SK-N-SH (cell line): ENCODE results near the gene ERC1. TPM values are rescaled to one million over a fixed set of nuclear protein-coding genes. Genes with fewer than 3 reads are reported as not detected.

Source experiments
- CTCF ChIA-PET: fragments of 300-600, 350-600 bp; formaldehyde crosslinking; extraction: SDS; loops from one replicate; lab custom pipeline; 2021; lab: Yijun Ruan, JAX
- POLR2A ChIA-PET: fragments of 350-600 bp; sonication (Branson Sonifier 250); formaldehyde crosslinking; extraction: SDS; loops from one replicate; lab custom pipeline; 2020; ENCODE audit warnings: antibody characterized with exemption, inconsistent platforms; lab: Yijun Ruan, JAX
- DNase-seq: peaks from one replicate; pipeline ENCODE4 v3.0.0; 2012
- H2AFZ ChIP-seq: fragments of 200-600 bp; sonication (generic); 2 replicates; pipeline ENCODE4 v1.8.1; 2016; ENCODE audit warnings: antibody characterized with exemption, mild to moderate bottlenecking, low read depth
- H3F3A ChIP-seq: fragments of 200-600 bp; sonication (generic); replicated peaks from 2 replicates; pipeline ENCODE3; 2016; ENCODE audit warnings: antibody characterized with exemption, mild to moderate bottlenecking; ENCODE audit not compliant: insufficient read depth
- H3K27ac ChIP-seq, 2 experiments: fragments of 200-500 bp in 1 of 2; fragments of 200-600 bp in 1 of 2; sonication (Bioruptor generic) in 1 of 2; sonication (generic), shearing (Covaris generic) in 1 of 2; 2 replicates each; pipeline versions ENCODE4 v1.5.1 to v1.6.1; 2014 to 2016; ENCODE audit warnings: low read depth in 2 of 2, inconsistent platforms in 1 of 2, low read length in 1 of 2, mild to moderate bottlenecking in 1 of 2, mixed read lengths in 1 of 2
- H3K27me3 ChIP-seq: fragments of 200-600 bp; sonication (generic), shearing (Covaris generic); 2 replicates; pipeline ENCODE4 v1.6.1; 2016; ENCODE audit warnings: mixed run types; ENCODE audit not compliant: insufficient read depth
- H3K36me3 ChIP-seq, 2 experiments: fragments of 200-500 bp in 1 of 2; fragments of 200-600 bp in 1 of 2; sonication (Bioruptor generic) in 1 of 2; sonication (generic) in 1 of 2; replicated peaks in 1 of 2; 2 replicates each; pipeline versions ENCODE3 to v1.5.1; 2014 to 2016; ENCODE audit warnings: low read length in 1 of 2, mild to moderate bottlenecking in 1 of 2; ENCODE audit not compliant: insufficient read depth in 2 of 2, control insufficient read depth in 1 of 2
- H3K4me1 ChIP-seq, 2 experiments: fragments of 200-500 bp in 1 of 2; fragments of 200-600 bp in 1 of 2; sonication (Bioruptor generic) in 1 of 2; sonication (generic), shearing (Covaris generic) in 1 of 2; 2 replicates each; pipeline versions ENCODE4 v1.5.1 to v1.6.1; 2014 to 2016; ENCODE audit warnings: low read depth in 1 of 2, low read length in 1 of 2, mixed run types in 1 of 2; ENCODE audit not compliant: insufficient read depth in 2 of 2, control insufficient read depth in 1 of 2
- H3K4me2 ChIP-seq: fragments of 200-600 bp; sonication (generic), shearing (Covaris generic); 2 replicates; pipeline ENCODE4 v1.6.1; 2017; ENCODE audit warnings: mixed run types
- H3K4me3 ChIP-seq, 2 experiments: fragments of 200-500 bp in 1 of 2; fragments of 200-600 bp in 1 of 2; sonication (Bioruptor generic) in 1 of 2; sonication (generic), shearing (Covaris generic) in 1 of 2; 2 replicates each; pipeline versions ENCODE4 v1.5.1 to v1.8.1; 2014 to 2016; ENCODE audit warnings: low read depth in 2 of 2, inconsistent platforms in 1 of 2, low read length in 1 of 2, mild to moderate bottlenecking in 1 of 2, mixed read lengths in 1 of 2, moderate library complexity in 1 of 2
- H3K79me2 ChIP-seq: fragments of 200-600 bp; sonication (generic); 2 replicates; pipeline ENCODE4 v1.8.1; 2017; ENCODE audit warnings: mild to moderate bottlenecking; ENCODE audit not compliant: insufficient read depth
- H3K9ac ChIP-seq: fragments of 200-600 bp; sonication (generic); 2 replicates; pipeline ENCODE4 v1.6.1; 2017; ENCODE audit warnings: mixed run types
- H3K9me2 ChIP-seq: fragments of 200-600 bp; sonication (generic); 2 replicates; pipeline ENCODE4 v1.6.1; 2017; ENCODE audit warnings: mixed run types
- H3K9me3 ChIP-seq: fragments of 200-600 bp; sonication (generic); 2 replicates; pipeline ENCODE4 v1.6.1; 2017; ENCODE audit warnings: mixed run types, mild to moderate bottlenecking, moderate library complexity
- H4K20me1 ChIP-seq: fragments of 200-600 bp; sonication (generic); 2 replicates; pipeline ENCODE4 v1.6.1; 2017; ENCODE audit warnings: mild to moderate bottlenecking, mixed run types; ENCODE audit not compliant: insufficient read depth
- CHD2 ChIP-seq: fragments of 150-350 bp; IDR thresholded peaks from 2 replicates; pipeline ENCODE4 v1.6.1; 2018; ENCODE audit warnings: low read length; ENCODE audit not compliant: partially characterized antibody
- EZH2phosphoT487 ChIP-seq: fragments of 200-600 bp; sonication (generic); IDR thresholded peaks from 2 replicates; pipeline ENCODE4 v1.6.1; 2017; ENCODE audit warnings: low read depth, mixed run types, mild to moderate bottlenecking, antibody characterized with exemption, moderate library complexity, borderline replicate concordance
- FOSL2 ChIP-seq: IDR thresholded peaks from 2 replicates; pipeline ENCODE4 v1.4.0; 2012; ENCODE audit warnings: low read depth, mild to moderate bottlenecking, moderate library complexity, borderline replicate concordance
- FOXJ3 ChIP-seq: sonication (generic); formaldehyde crosslinking; IDR thresholded peaks from 2 replicates; pipeline ENCODE4 v1.5.1; 2020; ENCODE audit warnings: mild to moderate bottlenecking, missing genetic modification reagents
- FOXM1 ChIP-seq: IDR thresholded peaks from 2 replicates; pipeline ENCODE4 v1.4.0; 2012; ENCODE audit warnings: low read depth, mild to moderate bottlenecking
- GABPA ChIP-seq: IDR thresholded peaks from 2 replicates; pipeline ENCODE4 v1.4.0; 2012; ENCODE audit warnings: low read depth, mild to moderate bottlenecking
- GATA2 ChIP-seq: sonication (generic); formaldehyde crosslinking; IDR thresholded peaks from 2 replicates; pipeline ENCODE4 v1.5.0; 2020; ENCODE audit warnings: mild to moderate bottlenecking, missing genetic modification reagents
- IRF3 ChIP-seq: fragments of 150-350 bp; IDR thresholded peaks from 2 replicates; pipeline ENCODE4 v1.6.1; 2016; ENCODE audit warnings: mild to moderate bottlenecking, low read depth, low read length
- MAX ChIP-seq: IDR thresholded peaks from 2 replicates; pipeline ENCODE4 v1.4.0; 2012; ENCODE audit warnings: low read depth
- MEF2A ChIP-seq: IDR thresholded peaks from 2 replicates; pipeline ENCODE4 v1.4.0; 2012; ENCODE audit warnings: low read depth, borderline replicate concordance
- PBX3 ChIP-seq: IDR thresholded peaks from 2 replicates; pipeline ENCODE4; 2012
- REST ChIP-seq: IDR thresholded peaks from 2 replicates; pipeline ENCODE4 v1.6.1; 2012; ENCODE audit warnings: mild to moderate bottlenecking, low read depth, low read length, moderate library complexity
- RXRA ChIP-seq: IDR thresholded peaks from 2 replicates; pipeline ENCODE4 v1.4.0; 2012; ENCODE audit warnings: low read depth, mild to moderate bottlenecking, borderline replicate concordance
- TAF1 ChIP-seq: IDR thresholded peaks from 2 replicates; pipeline ENCODE4 v1.6.1; 2012; ENCODE audit warnings: low read depth, mild to moderate bottlenecking, low read length, moderate library complexity, borderline replicate concordance
- TCF12 ChIP-seq: IDR thresholded peaks from 2 replicates; pipeline ENCODE4 v1.4.0; 2012
- TEAD4 ChIP-seq: IDR thresholded peaks from 2 replicates; pipeline ENCODE4 v1.4.0; 2012; ENCODE audit warnings: mild to moderate bottlenecking, borderline replicate concordance; ENCODE audit not compliant: insufficient read depth
- USF1 ChIP-seq: IDR thresholded peaks from 2 replicates; pipeline ENCODE4 v1.4.0; 2012; ENCODE audit warnings: low read depth, borderline replicate concordance
- YY1 ChIP-seq: IDR thresholded peaks from 2 replicates; pipeline ENCODE4 v1.4.0; 2012; ENCODE audit warnings: low read depth, mild to moderate bottlenecking
- WGBS: methylation state at CpG from one replicate; pipeline ENCODE4 v1.1.6; 2017; ENCODE audit warnings: low lambda C conversion rate; 5-methylcytosine and 5-hydroxymethylcytosine counted together
- polyA plus RNA-seq, 3 experiments: library from polyadenylated mRNA; depleted of rRNA; stranded (reverse); fragments of >200 nt; gene quantifications; 2 replicates each; pipeline ENCODE4 v1.2.3, GENCODE V29; 2012

The ERC1 gene
- polyA plus RNA-seq, 1 of the 3 experiments (the other 2 are of a cell fraction) = 7.5 TPM

DNA sequence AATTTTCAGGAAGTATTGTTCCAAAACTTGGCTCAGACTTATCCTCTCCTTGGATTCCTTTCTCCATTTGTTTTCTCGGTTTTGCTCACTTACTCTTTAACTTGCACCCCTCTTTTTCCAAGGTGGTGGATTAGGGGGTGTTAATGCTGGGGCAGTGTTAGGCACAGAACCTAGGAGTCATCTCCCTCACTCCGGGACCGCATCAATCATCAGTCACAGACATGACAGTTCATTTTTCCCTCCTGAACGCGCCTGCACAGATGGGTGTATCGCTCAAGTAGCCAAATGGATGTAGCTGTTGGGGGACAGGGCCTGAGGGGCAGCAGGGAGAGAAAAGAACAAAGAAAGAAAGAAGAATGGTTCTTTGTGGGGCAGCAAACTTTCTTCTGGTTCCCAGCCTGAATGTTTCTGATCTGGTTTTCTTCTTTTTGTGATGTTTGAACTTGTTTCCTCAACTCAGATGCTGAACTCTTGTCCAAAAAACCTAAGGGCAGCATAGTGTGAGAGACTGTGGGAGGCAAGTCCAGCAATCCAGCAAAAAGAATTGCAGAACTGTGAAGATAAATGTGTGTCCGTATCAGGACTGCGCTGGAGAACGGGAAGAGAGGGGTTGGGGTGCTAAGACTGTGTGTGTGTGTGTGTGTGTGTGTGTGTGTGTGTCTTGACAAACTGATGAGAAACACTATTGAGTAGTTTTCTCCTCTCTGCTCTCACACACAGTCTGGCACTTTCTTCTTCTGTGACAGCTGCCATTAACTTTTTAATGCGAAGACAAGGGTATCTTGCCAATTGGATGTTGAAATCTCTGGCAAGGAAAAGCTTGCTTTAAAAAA, 472.3 kb downstream of the ERC1 start:
- Histone ChIP-seq H4K20me1 (no peaks in the 10 kb centered on the region), H3K9ac (no peak overlapping the region), H3K27me3 (no peaks in the 10 kb centered on the region)
- no peak for TF ChIP-seq GATA2
- TF ChIP-seq IRF3 = no peak
- TF ChIP-seq REST = no peak
- no peak for TF ChIP-seq TEAD4
- TF ChIP-seq EZH2phosphoT487 = no peak
- no peak for TF ChIP-seq FOXM1
- no peak for TF ChIP-seq MAX
- TF ChIP-seq YY1 = no peak
- TF ChIP-seq CHD2 = no peak
- TF ChIP-seq FOSL2 = no peak
- TF ChIP-seq RXRA = no peak
- no peak for TF ChIP-seq USF1
- TF ChIP-seq MEF2A = no peak
- TF ChIP-seq FOXJ3 (CRISPR knock-in tag) = no peak
- no peak for TF ChIP-seq PBX3
- TF ChIP-seq TCF12 = no peak
- TF ChIP-seq GABPA = no peak
- no peak for TF ChIP-seq TAF1
- TF ChIP-seq, all 33 proteins: peak for 0
- ChIA-PET POLR2A (no interaction called here), CTCF (interaction anchor here (1.3 to 1.5 kb wide), 2 partner anchors 120 to 346 kb away, joined by 3 to 6 read pairs; no protein-coding TSS in a partner anchor)
- H3K36me3 ChIP-seq = peaks cover 0 to 18% of the 10 kb centered on the region in 2 experiments
- H3K79me2 ChIP-seq = no peaks in the 10 kb centered on the region
- H3K27ac ChIP-seq = no peak overlapping the region
- no peak overlapping the region for H3K4me3 ChIP-seq
- no peak for DNase-seq
- no peak overlapping the region for H2AFZ ChIP-seq
- WGBS = 94% methylated on average over 10 of the region's 10 CpGs
- no peak overlapping the region for H3K4me2 ChIP-seq
- peaks cover 4% of the 10 kb centered on the region for H3F3A ChIP-seq
- H3K9me3 ChIP-seq = no peaks in the 10 kb centered on the region; the same call in 1 of the 2 replicates
- H3K4me1 ChIP-seq = peaks cover 3% of the 10 kb centered on the region in 2 experiments; a peak in 2 of 4 replicates
- H3K9me2 ChIP-seq = no peaks in the 10 kb centered on the region
